IPS-18a (cell line): ENCODE measurements around the gene PRKG1.

ENCODE experiments used
- H3K27ac ChIP-seq: one replicate; pipeline ENCODE4 v1.5.1; 2013; ENCODE audit warnings: low read length
- H3K27me3 ChIP-seq: one replicate; pipeline ENCODE4 v1.6.1; 2013; ENCODE audit warnings: mild to moderate bottlenecking, low read length; ENCODE audit not compliant: control insufficient read depth, insufficient read depth
- H3K36me3 ChIP-seq: one replicate; pipeline ENCODE4 v1.6.1; 2013; ENCODE audit warnings: low read depth, low read length; ENCODE audit not compliant: control insufficient read depth
- H3K4me1 ChIP-seq: one replicate; pipeline ENCODE4 v1.6.1; 2013; ENCODE audit warnings: low read depth, low read length; ENCODE audit not compliant: control insufficient read depth
- H3K4me3 ChIP-seq: one replicate; pipeline ENCODE4 v1.5.1; 2013; ENCODE audit warnings: low read length
- H3K9ac ChIP-seq: one replicate; pipeline ENCODE4 v1.6.1; 2013; ENCODE audit warnings: mild to moderate bottlenecking, low read length, moderate library complexity
- H3K9me3 ChIP-seq: one replicate; pipeline ENCODE4 v1.6.1; 2013; ENCODE audit warnings: low read depth, low read length; ENCODE audit not compliant: control insufficient read depth

PRKG1 gene

GRCh38 chr10:52098130-52098529 is 1023.8 kb downstream of the PRKG1 start:
- peaks cover 12% of the 10 kb centered on the region for H3K4me1 ChIP-seq
- no peak overlapping the region for H3K27ac ChIP-seq
- no peak overlapping the region for H3K9ac ChIP-seq

DNA sequence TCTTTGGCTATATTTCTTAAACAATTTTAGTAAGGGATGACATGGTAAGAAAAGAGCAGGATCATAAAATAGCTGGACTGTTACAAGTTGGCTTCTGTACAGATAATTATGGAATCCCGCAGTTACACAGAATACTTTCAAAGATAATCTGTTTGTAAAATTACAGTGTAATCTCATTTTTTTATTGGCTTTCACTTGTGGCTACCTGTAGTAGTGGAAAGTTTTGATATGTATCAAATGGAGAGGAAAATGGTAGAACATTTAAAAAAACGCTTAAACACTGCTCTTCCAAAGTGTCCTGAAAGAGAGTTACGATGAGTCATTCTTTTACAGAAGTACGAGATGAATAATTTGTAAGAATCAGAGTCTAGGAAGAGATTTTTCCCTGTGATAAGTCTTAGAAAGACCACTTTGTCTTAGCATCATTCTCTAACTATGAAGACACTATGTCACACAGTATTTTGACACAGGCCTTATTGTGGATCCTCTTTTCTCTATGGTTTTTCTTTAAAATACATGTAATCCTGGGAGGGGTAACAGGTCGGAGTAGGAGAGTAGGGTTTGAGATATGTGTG is 1024.8 kb downstream of the PRKG1 start:
- peaks cover 7% of the 10 kb centered on the region for H3K4me1 ChIP-seq
- H3K9me3 ChIP-seq: no peaks in the 10 kb centered on the region
- no peaks in the 10 kb centered on the region for H3K27me3 ChIP-seq
- H3K4me3 ChIP-seq: no peak overlapping the region
- no peaks in the 10 kb centered on the region for H3K36me3 ChIP-seq
- no peak overlapping the region for H3K9ac ChIP-seq
- no peak overlapping the region for H3K27ac ChIP-seq

More at GRCh38 chr10:52098130-52098529, 1023.8 kb downstream of the PRKG1 start:
- H3K4me3 ChIP-seq: no peak overlapping the region
- H3K27me3 ChIP-seq: no peaks in the 10 kb centered on the region
- H3K36me3 ChIP-seq: no peaks in the 10 kb centered on the region
- no peaks in the 10 kb centered on the region for H3K9me3 ChIP-seq

DNA sequence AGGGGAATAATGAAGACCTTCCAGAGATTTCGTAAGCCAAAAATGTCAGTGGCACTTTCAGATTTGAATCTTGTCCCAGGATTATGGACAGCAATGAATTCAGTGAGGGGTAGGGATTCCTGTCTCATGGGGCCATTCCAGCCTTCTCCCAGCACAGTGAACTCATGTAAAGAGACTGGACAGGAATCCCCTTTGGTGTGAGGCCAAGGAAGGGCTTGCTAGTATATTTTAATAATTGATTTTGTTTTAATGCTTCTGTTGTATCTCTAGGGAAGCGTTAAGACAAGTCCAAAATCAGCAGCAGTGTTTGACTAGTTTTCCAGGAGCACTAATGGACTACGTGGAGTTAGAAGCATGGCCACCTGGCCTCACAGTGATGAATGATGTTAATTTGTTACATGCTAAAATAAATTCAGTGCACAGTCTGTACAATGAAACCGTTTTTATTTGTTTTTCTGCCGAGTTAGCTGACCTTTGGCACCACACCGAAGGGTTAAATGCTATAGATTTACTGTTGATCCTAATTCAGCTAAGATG is 1025.8 kb downstream of the PRKG1 start:
- Histone ChIP-seq H3K9me3 (no peaks in the 10 kb centered on the region), H3K27me3 (no peaks in the 10 kb centered on the region), H3K27ac (no peak overlapping the region), H3K9ac (no peak overlapping the region), H3K4me1 (no peaks in the 10 kb centered on the region), H3K4me3 (no peak overlapping the region), H3K36me3 (no peaks in the 10 kb centered on the region)

DNA sequence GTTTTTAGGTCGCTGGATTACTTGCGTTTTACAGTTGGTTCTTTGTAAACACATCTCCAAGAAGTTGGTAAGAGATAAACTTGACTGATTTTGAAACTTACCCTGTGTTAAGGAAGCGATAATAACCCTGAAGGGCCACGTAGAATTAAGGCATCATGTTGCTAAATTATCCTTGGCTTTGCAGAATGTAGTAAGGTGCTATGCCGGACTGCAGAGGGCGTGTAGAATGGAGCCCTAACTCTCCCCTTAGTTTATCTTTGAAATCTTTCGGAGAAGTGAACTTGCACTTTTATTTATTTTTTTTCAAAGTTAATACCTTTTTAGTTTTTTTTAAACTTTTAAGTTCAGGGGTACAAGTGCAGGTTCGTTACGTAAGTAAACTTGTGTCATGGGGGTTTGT is 1031.0 kb downstream of the PRKG1 start:
- Histone ChIP-seq H3K9me3 (no peaks in the 10 kb centered on the region), H3K4me3 (no peak overlapping the region), H3K9ac (no peak overlapping the region), H3K27me3 (no peaks in the 10 kb centered on the region), H3K27ac (no peak overlapping the region), H3K36me3 (no peaks in the 10 kb centered on the region), H3K4me1 (peaks cover 4% of the 10 kb centered on the region)

GRCh38 chr10:52106011-52106410 is 1031.7 kb downstream of the PRKG1 start:
- Histone ChIP-seq H3K9me3 (no peaks in the 10 kb centered on the region), H3K36me3 (no peaks in the 10 kb centered on the region), H3K27ac (no peak overlapping the region), H3K4me1 (peaks cover 4% of the 10 kb centered on the region), H3K9ac (no peak overlapping the region), H3K4me3 (no peak overlapping the region), H3K27me3 (no peaks in the 10 kb centered on the region)

DNA sequence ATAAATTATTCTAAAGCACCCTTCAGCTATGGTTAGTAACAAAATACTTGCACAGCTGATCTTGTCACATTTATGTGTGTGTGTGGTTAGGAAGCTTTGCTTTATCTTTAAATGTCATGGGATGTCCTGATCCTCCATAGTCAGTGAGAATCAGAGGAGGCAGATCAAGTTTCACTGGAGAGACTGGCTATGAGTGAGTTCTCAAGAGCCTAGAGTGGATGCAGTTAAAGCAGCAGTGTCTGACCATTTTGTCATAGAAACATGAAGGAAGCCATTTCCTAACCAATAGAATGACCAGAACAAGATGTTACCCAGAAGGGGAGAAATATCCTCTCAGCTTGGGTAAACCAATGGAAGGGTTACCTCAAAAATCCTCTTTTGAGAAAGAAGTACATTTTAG is 1032.6 kb downstream of the PRKG1 start:
- H3K27me3 ChIP-seq: no peaks in the 10 kb centered on the region
- H3K4me1 ChIP-seq: peaks cover 4% of the 10 kb centered on the region
- H3K4me3 ChIP-seq: no peak overlapping the region
- H3K27ac ChIP-seq: no peak overlapping the region
- no peak overlapping the region for H3K9ac ChIP-seq
- H3K9me3 ChIP-seq: no peaks in the 10 kb centered on the region
- H3K36me3 ChIP-seq: no peaks in the 10 kb centered on the region

DNA sequence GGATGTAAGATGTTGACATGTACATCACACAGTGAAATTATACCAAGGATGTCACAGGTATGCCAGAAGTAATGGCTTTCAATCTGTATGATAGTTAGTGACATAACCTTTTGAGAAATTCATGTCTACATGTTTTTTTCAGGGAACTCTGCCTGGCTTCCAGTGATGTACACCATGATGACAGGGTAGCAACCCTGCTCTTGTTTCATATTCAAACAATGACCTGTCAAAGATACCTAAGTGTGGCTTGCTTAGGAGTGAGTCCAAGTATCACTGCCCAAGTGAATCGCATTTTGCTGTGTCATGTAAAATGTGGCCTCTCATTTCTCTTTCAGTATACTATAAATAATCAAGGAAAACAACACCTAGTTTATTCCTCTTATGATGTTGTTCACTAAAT is 1033.9 kb downstream of the PRKG1 start:
- Histone ChIP-seq H3K9me3 (no peaks in the 10 kb centered on the region), H3K27ac (no peak overlapping the region), H3K27me3 (no peaks in the 10 kb centered on the region), H3K36me3 (no peaks in the 10 kb centered on the region), H3K9ac (no peak overlapping the region), H3K4me1 (peaks cover 4% of the 10 kb centered on the region), H3K4me3 (no peak overlapping the region)

DNA sequence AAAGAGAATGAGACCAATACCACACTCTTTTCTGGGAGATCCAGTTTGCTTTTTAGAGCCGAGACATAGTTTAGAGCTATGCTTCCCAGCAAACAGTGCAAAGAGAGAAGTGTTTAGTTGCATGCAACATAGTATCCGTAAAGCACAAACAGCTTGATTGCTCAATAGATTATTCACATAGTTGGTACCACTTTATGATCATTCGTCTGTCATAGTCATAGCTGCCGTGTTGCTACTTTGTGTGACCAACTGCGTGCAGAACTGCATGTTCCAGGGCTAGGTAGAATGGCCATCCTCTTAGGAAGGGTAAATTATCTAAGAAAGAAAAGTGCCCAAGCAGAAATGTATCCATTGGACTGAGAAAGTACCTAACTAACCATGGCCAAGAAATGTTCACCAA is 1036.3 kb downstream of the PRKG1 start:
- no peaks in the 10 kb centered on the region for H3K9me3 ChIP-seq
- no peaks in the 10 kb centered on the region for H3K27me3 ChIP-seq
- no peaks in the 10 kb centered on the region for H3K36me3 ChIP-seq
- no peak overlapping the region for H3K4me3 ChIP-seq
- H3K4me1 ChIP-seq: peaks cover 7% of the 10 kb centered on the region
- no peak overlapping the region for H3K27ac ChIP-seq
- H3K9ac ChIP-seq: no peak overlapping the region

GRCh38 chr10:52111101-52111891 is 1037.0 kb downstream of the PRKG1 start:
- Histone ChIP-seq H3K4me3 (no peak overlapping the region), H3K9ac (no peak overlapping the region), H3K27ac (no peak overlapping the region), H3K27me3 (no peaks in the 10 kb centered on the region), H3K36me3 (no peaks in the 10 kb centered on the region), H3K4me1 (peaks cover 7% of the 10 kb centered on the region), H3K9me3 (no peaks in the 10 kb centered on the region)

DNA sequence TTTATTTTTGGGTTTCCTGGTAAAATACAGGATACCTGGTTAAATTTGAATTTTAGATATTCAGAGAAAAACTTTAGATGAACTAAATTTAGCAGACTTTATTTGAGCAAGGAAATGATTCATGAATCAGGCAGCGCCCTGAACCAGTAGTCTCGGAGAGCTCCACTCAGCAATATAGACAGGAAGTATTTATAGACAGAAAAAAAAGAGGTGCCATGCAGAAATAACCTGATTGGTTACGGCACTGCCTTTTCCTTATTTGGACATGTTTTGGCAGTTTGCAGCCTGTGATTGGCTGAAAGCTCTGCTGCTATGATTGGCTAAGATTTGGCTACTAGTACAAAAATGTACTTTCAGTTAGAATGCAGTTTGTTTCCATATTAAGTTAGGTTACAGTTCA is 1041.5 kb downstream of the PRKG1 start:
- H3K27ac ChIP-seq: no peak overlapping the region
- H3K9me3 ChIP-seq: no peaks in the 10 kb centered on the region
- H3K9ac ChIP-seq: no peak overlapping the region
- no peaks in the 10 kb centered on the region for H3K36me3 ChIP-seq
- H3K4me3 ChIP-seq: no peak overlapping the region
- H3K4me1 ChIP-seq: peaks cover 3% of the 10 kb centered on the region
- no peaks in the 10 kb centered on the region for H3K27me3 ChIP-seq

GRCh38 chr10:52119507-52119906 is 1045.2 kb downstream of the PRKG1 start:
- Histone ChIP-seq H3K36me3 (no peaks in the 10 kb centered on the region), H3K4me3 (no peak overlapping the region), H3K9me3 (no peaks in the 10 kb centered on the region), H3K27ac (no peak overlapping the region), H3K9ac (no peak overlapping the region), H3K4me1 (no peaks in the 10 kb centered on the region), H3K27me3 (no peaks in the 10 kb centered on the region)

DNA sequence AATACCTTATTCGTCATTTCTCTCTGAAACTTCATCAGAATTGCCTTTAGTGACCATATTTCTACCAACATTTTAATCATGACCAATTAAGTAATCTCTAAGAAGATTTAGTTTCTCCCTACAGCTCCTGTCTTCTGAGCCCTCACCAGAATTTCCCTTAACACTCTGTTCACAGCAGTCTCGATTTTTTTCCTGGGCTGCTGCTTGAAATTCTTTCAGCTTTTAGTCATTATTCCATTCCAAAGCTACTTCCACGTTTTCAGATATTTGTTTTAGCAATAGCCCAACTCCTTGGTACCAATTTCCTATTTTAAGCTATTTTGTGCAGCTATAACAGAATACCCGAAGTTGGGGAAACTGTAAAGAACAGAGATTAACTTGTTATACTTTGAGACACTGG is 1047.4 kb downstream of the PRKG1 start:
- Histone ChIP-seq H3K4me3 (no peak overlapping the region), H3K36me3 (no peaks in the 10 kb centered on the region), H3K9ac (no peak overlapping the region), H3K27me3 (no peaks in the 10 kb centered on the region), H3K9me3 (no peaks in the 10 kb centered on the region), H3K27ac (no peak overlapping the region), H3K4me1 (no peaks in the 10 kb centered on the region)
